Natural killer cell (primary cell): Measurements from ENCODE around the gene MTURN. TPM values are rescaled to one million over a fixed set of nuclear protein-coding genes. Genes with fewer than 3 reads are reported as not detected.

Source experiments
- ATAC-seq, 3 donors: fragments of 150-1000 bp in 2 of 3; fragments of 200-7000 bp in 1 of 3; cut with Tn5 transposase; 1 replicate in 1 of 3; 2 replicates in 2 of 3; pipeline ENCODE4 v1.10.0; 2021; ENCODE audit warnings: mild to moderate bottlenecking in 2 of 3, moderate library complexity in 2 of 3
- DNase-seq, 2 donors: peaks; one replicate each; pipeline versions ENCODE4 v3.0.0 to v3.0.0-alpha.2; 2013 to 2021; ENCODE audit warnings: mixed read lengths in 1 of 2
- H3K27ac ChIP-seq: one replicate; pipeline ENCODE4 v1.5.1; 2013; ENCODE audit warnings: mild to moderate bottlenecking, low read length
- H3K27me3 ChIP-seq: one replicate; pipeline ENCODE4 v1.6.1; 2013; ENCODE audit warnings: low read length; ENCODE audit not compliant: control insufficient read depth, insufficient read depth
- H3K36me3 ChIP-seq: one replicate; pipeline ENCODE4 v1.6.1; 2013; ENCODE audit warnings: low read length; ENCODE audit not compliant: control insufficient read depth, insufficient read depth
- H3K4me1 ChIP-seq: one replicate; pipeline ENCODE4 v1.6.1; 2013; ENCODE audit warnings: low read length; ENCODE audit not compliant: control insufficient read depth, insufficient read depth
- H3K4me3 ChIP-seq: one replicate; pipeline ENCODE4 v1.5.1; 2013; ENCODE audit warnings: low read length
- H3K9me3 ChIP-seq: one replicate; pipeline ENCODE4 v1.6.1; 2013; ENCODE audit warnings: low read length; ENCODE audit not compliant: control insufficient read depth, insufficient read depth
- H3K27ac Mint-ChIP-seq, 2 donors: one replicate each; pipeline ENCODE4 v1.8.0; 2022; ENCODE audit warnings: mild to moderate bottlenecking in 2 of 2, mixed read lengths in 2 of 2, moderate library complexity in 1 of 2
- H3K27me3 Mint-ChIP-seq, 2 donors: one replicate each; pipeline ENCODE4 v1.8.0; 2022; ENCODE audit warnings: low read depth in 2 of 2, mixed read lengths in 2 of 2
- H3K36me3 Mint-ChIP-seq: one replicate; pipeline ENCODE4 v1.8.0; 2022; ENCODE audit warnings: mixed read lengths
- H3K4me1 Mint-ChIP-seq, 2 donors: one replicate each; pipeline ENCODE4 v1.8.0; 2022; ENCODE audit warnings: mixed read lengths in 2 of 2
- H3K4me3 Mint-ChIP-seq: one replicate; pipeline ENCODE4 v1.8.0; 2022; ENCODE audit warnings: mild to moderate bottlenecking, moderate library complexity, mixed read lengths
- H3K9me3 Mint-ChIP-seq, 2 donors: one replicate each; pipeline ENCODE4 v1.8.0; 2022; ENCODE audit warnings: mixed read lengths in 2 of 2
- whole genome bisulfite sequencing: methylation state at CpG from one replicate; pipeline ENCODE4 v1.1.7; 2013; ENCODE audit warnings: missing lambda C conversion rate; ENCODE audit not compliant: insufficient coverage; 5-methylcytosine and 5-hydroxymethylcytosine counted together
- intact Hi-C: fragments of 100-400 bp; cut with micrococcal nuclease; formaldehyde crosslinking; loops from one replicate; pipeline ENCODE4 v1.14.2; 2022
- total RNA-seq, 4 donors: library from RNA; stranded (reverse); fragments of 120-200 nt in 1 of 4; gene quantifications; one replicate each; pipeline versions ENCODE4 v1.2.3 to v1.2.4, GENCODE V29; 2013 to 2022
- TF ChIP-seq, protein P1 (sequence below): fragments of 200-600 bp; IDR thresholded peaks from one replicate; pipeline ENCODE4 v1.8.0; 2022; ENCODE audit warnings: antibody characterized with exemption

MTURN gene
- total RNA-seq, 3 donors from 2014 or later (not counting 1 experiment from before 2014, with no cell fraction given) = 31.6 to 37.3 (median 32.8) TPM

GRCh38 chr7:30197438-30197837 lies 62.7 kb downstream of the MTURN start:
- H3K4me3 Mint-ChIP-seq = no peak overlapping the region
- Histone ChIP-seq H3K27me3 (no peaks in the 10 kb centered on the region), H3K4me3 (no peak overlapping the region), H3K4me1 (peaks cover 7% of the 10 kb centered on the region), H3K9me3 (peaks cover 12% of the 10 kb centered on the region), H3K27ac (no peak overlapping the region), H3K36me3 (no peaks in the 10 kb centered on the region)
- ATAC-seq (no peak), DNase-seq (no peak)
- intact Hi-C loops = no loop called here
- no peaks in the 10 kb centered on the region for H3K4me1 Mint-ChIP-seq
- TF ChIP-seq, protein P1, sequence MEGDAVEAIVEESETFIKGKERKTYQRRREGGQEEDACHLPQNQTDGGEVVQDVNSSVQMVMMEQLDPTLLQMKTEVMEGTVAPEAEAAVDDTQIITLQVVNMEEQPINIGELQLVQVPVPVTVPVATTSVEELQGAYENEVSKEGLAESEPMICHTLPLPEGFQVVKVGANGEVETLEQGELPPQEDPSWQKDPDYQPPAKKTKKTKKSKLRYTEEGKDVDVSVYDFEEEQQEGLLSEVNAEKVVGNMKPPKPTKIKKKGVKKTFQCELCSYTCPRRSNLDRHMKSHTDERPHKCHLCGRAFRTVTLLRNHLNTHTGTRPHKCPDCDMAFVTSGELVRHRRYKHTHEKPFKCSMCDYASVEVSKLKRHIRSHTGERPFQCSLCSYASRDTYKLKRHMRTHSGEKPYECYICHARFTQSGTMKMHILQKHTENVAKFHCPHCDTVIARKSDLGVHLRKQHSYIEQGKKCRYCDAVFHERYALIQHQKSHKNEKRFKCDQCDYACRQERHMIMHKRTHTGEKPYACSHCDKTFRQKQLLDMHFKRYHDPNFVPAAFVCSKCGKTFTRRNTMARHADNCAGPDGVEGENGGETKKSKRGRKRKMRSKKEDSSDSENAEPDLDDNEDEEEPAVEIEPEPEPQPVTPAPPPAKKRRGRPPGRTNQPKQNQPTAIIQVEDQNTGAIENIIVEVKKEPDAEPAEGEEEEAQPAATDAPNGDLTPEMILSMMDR = no peak
- H3K27ac Mint-ChIP-seq = no peak overlapping the region
- 88% methylated on average over 1 of the region's 1 CpG for WGBS
- no peaks in the 10 kb centered on the region for H3K36me3 Mint-ChIP-seq
- peaks cover 2 to 4% of the 10 kb centered on the region in 2 donors for H3K9me3 Mint-ChIP-seq
- no peaks in the 10 kb centered on the region for H3K27me3 Mint-ChIP-seq

DNA sequence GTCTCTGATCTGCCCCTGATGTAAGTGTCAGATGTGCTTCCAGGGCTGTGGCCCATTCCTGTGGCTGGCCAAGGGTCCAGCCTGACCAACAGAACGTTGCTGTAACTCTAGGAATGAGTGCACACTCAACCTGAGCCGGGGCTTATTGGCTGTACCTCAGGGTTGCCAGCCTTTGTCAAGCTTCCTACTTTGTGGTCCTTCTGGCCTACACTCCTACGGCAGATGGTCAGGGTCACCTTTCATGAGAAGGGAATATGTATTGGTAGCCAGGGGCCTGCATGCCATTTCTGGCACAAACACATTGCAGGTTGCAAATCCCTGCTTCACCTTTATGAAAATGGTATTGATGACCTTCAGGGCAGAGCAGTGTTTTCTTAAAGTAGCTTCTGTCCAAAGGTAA lies 64.5 kb downstream of the MTURN start:
- ATAC-seq (no peak), DNase-seq (no peak)
- Mint-ChIP-seq H3K27me3 (no peaks in the 10 kb centered on the region), H3K27ac (no peak overlapping the region), H3K4me1 (no peaks in the 10 kb centered on the region), H3K9me3 (peaks cover 2 to 4% of the 10 kb centered on the region in 2 donors), H3K36me3 (no peaks in the 10 kb centered on the region), H3K4me3 (no peak overlapping the region)
- intact Hi-C loops = no loop called here
- Histone ChIP-seq H3K27ac (no peak overlapping the region), H3K4me1 (peaks cover 7% of the 10 kb centered on the region), H3K9me3 (peaks cover 12% of the 10 kb centered on the region), H3K4me3 (no peak overlapping the region), H3K27me3 (no peaks in the 10 kb centered on the region), H3K36me3 (no peaks in the 10 kb centered on the region)
- TF ChIP-seq, protein P1 = no peak
- 91% methylated on average over 3 of the region's 3 CpGs for WGBS

GRCh38 chr7:30200591-30200990 lies 65.8 kb downstream of the MTURN start:
- H3K27ac Mint-ChIP-seq = no peak overlapping the region
- TF ChIP-seq, protein P1 = no peak

GRCh38 chr7:30201161-30201666 lies 66.4 kb downstream of the MTURN start:
- H3K4me3 ChIP-seq = no peak overlapping the region
- H3K4me1 Mint-ChIP-seq = no peaks in the 10 kb centered on the region
- no peak for DNase-seq
- H3K27me3 ChIP-seq = no peaks in the 10 kb centered on the region
- no peak overlapping the region for H3K27ac Mint-ChIP-seq
- no peaks in the 10 kb centered on the region for H3K27me3 Mint-ChIP-seq
- H3K4me1 ChIP-seq = peaks cover 7% of the 10 kb centered on the region
- H3K36me3 Mint-ChIP-seq = no peaks in the 10 kb centered on the region
- H3K27ac ChIP-seq = no peak overlapping the region
- intact Hi-C loops = no loop called here
- TF ChIP-seq, protein P1 = no peak
- H3K4me3 Mint-ChIP-seq = no peak overlapping the region
- WGBS = 70% methylated on average over 5 of the region's 5 CpGs
- peaks cover 5% of the 10 kb centered on the region for H3K9me3 ChIP-seq
- H3K9me3 Mint-ChIP-seq = no peaks in the 10 kb centered on the region
- no peak for ATAC-seq
- H3K36me3 ChIP-seq = no peaks in the 10 kb centered on the region

More at GRCh38 chr7:30200591-30200990, 65.8 kb downstream of the MTURN start:
- Mint-ChIP-seq H3K9me3 (peaks cover 2% of the 10 kb centered on the region in 2 donors), H3K4me3 (no peak overlapping the region), H3K36me3 (no peaks in the 10 kb centered on the region), H3K27me3 (no peaks in the 10 kb centered on the region), H3K4me1 (no peaks in the 10 kb centered on the region)
- intact Hi-C loops = no loop called here
- no peak for DNase-seq
- ATAC-seq = no peak
- Histone ChIP-seq H3K9me3 (peaks cover 11% of the 10 kb centered on the region), H3K36me3 (no peaks in the 10 kb centered on the region), H3K4me3 (no peak overlapping the region), H3K27me3 (no peaks in the 10 kb centered on the region), H3K27ac (no peak overlapping the region), H3K4me1 (peaks cover 7% of the 10 kb centered on the region)
- WGBS = 90% methylated on average over 2 of the region's 2 CpGs
